Stimulated activated CD8-positive, alpha-beta memory T cell treated with anti-CD3 and anti-CD28 coated beads, Interleukin-15, amount 100 ng/mL, for 4 hours (primary cell): ENCODE results near the gene AMER3.

Experiments used
- DNase-seq, 2 donors: peaks; one replicate each; pipeline ENCODE4 v3.0.0-alpha.2; 2020; ENCODE audit warnings: low read depth in 2 of 2

AMER3 gene

DNA sequence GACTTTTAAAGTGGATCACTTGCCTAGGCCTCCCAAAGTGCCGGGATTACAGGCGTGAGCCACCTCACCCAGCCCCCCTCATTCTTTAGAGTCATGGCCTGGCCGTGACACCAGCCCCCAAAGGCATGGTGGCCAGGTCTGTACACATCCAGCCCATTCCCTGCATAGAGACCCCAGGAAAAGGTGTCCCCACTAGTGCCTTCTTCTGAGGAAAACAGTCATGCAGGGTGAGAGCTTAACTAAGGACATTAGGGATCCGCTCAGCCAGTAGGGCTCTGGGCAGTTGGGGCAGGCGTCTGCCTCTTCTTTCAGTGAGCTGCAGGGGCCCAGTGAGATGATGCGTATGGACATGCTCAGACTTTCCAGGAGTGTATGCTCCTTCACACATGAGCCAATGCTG, 5.7 kb upstream of the AMER3 start:
- DNase-seq, result no peak

DNA sequence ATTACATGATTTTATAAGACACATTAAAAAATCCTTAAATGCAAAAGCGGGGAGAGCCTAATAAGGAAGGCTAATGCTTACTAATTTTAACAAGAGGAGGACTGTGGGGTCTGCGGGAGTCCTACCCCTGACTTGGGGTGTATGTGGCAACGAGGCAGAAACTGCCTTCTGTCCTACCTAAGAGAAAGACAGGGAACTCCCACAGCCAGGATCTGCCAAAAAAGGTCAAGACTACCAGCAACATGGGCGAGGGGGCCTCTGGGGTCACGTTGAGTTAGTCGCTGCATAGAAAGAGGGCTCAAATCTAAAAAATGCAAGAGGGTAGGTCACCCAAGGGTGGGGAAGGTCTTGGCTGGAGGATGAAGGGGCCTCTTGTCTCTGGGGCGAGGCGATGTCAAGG, 529 bp upstream of the AMER3 start:
- no peak for DNase-seq

- DNase-seq, result no peak
These were observed 923 bp downstream of the AMER3 start for GRCh38 chr2:130756053-130756873.

DNA sequence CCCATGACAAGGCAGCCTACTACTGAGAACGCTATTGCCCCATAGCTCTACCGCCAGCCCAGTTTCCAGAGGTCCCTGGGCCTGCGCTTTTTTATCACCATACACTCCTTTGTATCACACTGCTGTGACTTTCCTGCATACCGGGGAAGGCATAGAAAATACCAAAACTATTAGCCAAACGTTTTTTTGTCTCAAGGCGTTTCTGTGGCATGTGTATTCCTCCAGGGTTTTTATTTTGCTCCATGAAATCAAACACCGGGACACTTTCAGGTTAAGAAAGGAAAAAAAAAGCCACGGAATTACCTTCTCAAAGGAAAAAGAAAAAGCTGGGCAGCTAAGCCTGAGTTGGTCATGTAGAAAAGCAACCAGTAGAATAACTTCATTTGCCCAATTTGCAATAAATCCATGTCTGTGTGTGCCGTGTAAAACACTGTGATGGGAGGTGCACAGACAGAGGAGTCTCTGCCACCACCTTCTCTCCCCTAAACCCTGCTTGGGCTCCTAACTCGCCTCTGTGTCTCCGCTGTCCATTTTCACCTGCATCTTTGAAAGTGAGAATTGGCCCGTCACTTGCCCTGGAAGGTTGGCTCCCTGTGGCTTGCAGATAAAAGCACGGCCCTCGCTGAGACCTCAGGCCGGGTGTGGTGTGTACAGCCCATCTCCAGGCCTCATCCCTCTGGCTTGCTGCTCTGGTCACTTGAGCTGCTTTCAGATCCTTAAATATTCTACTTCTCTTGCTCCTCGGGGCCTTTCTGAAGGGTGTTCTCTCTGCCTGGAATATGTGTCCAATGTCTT, 1.7 kb downstream of the AMER3 start:
- no peak for DNase-seq

- no peak for DNase-seq
These were observed 4.8 kb downstream of the AMER3 start for GRCh38 chr2:130759906-130760753.

DNA sequence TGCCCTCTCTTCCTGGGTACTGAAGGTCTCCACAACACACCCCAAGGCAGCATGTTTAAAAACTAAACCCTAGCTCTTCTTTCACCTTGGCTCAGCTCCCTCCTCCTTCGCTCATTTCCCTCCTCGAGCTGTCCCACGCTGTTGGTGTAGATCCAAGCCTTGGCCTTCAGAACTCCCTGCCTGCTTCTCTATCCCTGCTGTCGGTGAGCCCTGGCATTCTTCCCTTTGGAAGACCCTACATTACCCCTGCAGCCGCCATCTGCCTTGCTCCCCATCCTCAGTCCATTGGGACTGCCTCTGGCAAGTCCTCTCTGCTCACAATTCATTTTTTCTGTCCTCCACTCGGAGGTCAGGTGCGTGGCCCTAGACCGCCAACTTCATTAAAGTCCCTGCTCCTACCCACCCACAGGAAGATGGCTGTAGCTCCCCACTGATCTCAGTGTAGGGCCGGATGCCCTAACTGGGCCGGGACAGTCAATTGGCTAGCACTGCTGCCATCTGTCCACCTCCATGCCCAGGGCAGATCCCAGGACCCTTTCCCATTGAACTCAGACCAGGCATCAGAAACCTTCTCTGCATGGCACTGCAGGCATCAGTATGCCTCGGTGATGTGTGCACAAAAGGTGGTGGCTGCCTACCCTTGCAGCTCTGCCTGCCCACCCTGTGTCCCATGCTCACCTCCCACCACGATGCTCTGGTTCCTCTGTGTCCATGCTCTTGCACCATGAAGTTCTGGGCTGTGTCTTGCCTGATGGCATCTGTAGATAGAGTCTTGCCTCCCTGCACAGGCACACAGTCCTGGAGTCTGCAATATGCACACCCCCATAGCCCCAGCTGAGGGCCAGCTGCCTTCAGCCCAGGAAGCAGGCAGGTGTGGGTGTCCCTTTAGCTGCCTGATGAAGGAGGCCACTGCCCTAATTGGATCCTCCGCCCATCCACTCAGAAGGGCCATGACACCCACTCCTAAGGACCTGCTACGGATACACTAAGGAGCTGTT, 5.7 kb downstream of the AMER3 start:
- DNase-seq, result no peak

GRCh38 chr2:130762031-130762909, 6.9 kb downstream of the AMER3 start:
- DNase-seq, result no peak

DNA sequence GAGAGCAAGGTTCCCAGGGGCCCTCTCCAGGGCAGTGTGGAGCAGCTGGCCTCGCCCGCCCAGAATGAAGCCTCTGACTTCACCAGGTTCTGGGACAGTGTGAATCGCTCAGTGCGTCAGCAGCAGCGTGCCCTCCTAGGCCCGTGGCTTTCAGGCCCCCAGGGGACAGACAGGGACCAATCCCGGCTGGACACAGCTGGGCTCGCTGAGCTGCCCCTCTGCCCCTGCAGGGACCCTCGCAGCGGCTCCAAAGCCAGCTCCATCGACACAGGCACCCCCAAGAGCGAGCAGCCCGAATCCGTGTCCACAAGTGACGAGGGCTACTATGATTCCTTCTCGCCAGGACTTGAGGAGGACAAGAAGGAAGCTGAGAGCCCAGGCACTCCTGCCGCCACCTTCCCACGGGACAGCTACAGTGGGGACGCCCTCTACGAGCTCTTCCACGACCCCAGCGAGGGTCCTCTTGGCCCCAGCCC, 7.6 kb downstream of the AMER3 start:
- no peak for DNase-seq

- DNase-seq, result no peak
These were observed 8.1 kb downstream of the AMER3 start for GRCh38 chr2:130763405-130763804.

- DNase-seq, result no peak
These were observed 8.9 kb downstream of the AMER3 start for GRCh38 chr2:130764035-130764820.

DNA sequence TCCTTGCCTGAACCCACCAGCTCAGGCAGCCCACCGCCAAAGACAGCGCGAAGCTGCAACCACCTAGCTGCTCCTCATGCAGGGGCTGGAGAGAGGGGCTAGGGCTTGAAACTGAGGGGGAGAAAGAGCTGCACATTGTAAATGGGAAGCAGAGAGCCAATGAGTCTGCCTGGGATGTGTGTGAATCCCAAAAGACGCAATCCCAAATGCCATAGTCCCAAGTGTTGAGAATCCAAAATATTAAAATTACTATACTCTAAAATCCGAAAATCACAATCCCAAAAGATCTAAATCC, 9.4 kb downstream of the AMER3 start:
- DNase-seq, result no peak

- no peak for DNase-seq
These were observed 10.1 kb downstream of the AMER3 start for GRCh38 chr2:130765464-130765863.

DNA sequence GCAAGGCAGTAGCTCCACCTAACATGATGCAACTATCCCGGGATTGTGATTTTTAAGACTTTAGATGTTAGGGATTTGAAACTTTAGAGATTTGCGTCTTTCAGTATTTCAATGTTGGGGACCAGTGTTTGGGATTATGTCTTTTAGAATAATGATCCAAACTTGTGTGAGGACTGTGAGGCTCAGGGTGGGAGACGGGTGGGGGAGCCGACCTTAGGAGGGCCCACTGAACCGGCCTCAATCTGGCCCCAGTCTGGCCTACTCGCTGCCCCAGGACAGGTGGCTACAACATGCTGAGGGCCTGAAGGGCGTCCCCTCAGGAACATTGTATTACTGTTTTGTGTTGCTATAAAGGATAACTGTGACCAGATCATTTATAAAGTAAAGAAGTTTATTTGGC, 10.7 kb downstream of the AMER3 start:
- DNase-seq, result no peak

DNA sequence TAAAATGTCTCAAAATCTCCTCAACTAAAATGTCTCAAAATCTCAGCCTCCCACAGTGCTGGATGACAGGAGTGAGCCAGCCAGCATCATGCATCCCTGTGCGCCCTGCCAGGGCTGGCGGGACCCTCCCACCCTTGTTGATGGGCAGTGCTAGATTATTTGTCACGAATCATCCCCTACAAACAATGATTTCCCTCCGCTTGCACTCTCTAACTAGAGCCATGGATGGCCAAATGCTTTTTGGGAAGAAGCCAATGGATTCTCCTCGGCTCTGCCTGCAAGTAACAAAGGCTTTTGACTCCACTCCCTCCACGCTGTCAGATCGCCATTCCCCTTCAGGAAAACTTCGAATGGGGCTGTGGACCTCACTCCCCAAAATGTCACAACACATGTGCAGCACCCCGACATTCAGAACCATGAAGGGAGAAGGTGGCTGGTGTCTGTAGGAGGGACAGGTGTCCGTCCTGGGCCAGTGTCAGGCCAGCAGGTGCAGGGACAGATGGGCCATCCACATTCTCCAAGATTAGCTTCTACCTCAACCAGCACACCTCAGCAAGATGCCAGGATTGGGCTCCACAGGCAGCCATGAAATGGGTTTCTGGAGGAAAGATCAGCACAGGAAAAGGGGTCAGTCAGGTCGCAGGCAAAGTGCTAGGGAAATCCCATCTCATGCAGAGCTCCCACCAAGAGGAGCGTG, 11.5 kb downstream of the AMER3 start:
- no peak for DNase-seq

DNA sequence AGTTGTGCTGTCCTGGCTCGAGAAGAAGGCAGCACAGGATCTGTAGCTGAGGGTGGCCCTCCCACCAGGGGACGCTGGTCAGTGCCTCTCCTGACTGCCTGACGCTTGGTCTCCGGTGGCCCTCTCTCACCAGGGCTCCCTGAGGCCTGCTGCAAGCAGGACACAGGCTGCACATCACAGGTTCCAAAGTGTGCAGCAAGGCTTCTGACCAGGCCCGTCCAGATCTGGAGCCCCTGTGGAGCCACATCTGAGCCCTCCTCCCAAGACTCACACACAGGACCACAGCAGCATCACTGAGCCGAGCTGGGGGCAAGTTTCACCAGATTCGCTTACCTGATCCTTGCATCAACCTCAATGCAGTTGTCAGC, 12.1 kb downstream of the AMER3 start:
- no peak for DNase-seq

- DNase-seq, result no peak
These were observed 13.0 kb downstream of the AMER3 start for GRCh38 chr2:130768191-130768855.

GRCh38 chr2:130769343-130769907, 14.1 kb downstream of the AMER3 start:
- no peak for DNase-seq

- DNase-seq, result no peak
These were observed 21.2 kb downstream of the AMER3 start for GRCh38 chr2:130776550-130776949.
